ENCODE measurements around the gene UAP1L1.

The UAP1L1 gene

DNA sequence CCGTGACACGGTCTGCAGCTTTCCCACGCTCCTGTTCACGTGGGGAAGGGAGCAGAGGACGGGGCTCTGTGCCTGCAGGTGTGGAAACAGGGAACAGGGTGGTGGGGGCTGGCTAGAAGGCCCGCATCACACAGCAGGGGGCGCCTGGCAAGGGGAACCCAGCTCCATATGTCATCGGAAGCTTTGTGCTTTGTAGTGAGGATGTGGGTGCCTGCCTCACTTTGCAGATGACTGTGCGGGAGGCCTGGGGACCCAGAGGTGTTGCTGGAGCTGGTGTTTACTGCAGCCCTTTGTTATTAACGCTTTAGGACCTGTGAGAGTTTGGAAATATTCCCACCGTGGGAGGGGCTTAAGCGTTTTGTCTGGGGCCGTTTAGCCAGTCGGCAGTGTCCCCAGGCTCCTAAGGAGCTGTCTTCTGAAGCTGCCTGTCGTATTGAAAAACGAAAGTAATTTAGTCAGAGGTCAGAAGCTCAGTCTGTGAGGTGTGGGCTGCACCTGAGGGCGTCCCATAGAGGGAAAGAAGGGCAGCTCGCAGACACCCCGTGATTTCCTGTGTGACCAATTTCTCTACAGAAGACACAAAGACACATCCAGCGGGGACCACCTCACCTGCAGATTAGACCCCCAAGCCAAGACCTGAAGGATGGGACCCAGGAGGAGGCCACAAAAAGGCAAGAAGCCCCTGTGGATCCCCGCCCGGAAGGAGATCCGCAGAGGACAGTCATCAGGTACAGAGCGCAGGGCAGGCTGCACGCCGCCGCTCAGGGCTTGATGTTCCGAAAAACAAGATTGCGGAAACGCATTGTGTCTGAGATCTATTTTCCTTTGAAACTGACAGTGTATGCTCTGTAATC lies 18.6 kb downstream of the UAP1L1 start:
- Histone ChIP-seq H3K27me3 (replicated peaks; ENCODE audit: control insufficient read depth, insufficient read depth, low read length) (no peaks in the 10 kb centered on the region), H3K36me3 (ENCODE audit: control insufficient read depth, insufficient read depth, low read length) (peaks cover 19% of the 10 kb centered on the region), H3K4me3 (replicated peaks; ENCODE audit: low read depth, low read length) (peak overlapping the region; percentile 40)
- peak; percentile 81 for DNase-seq (ENCODE audit: extremely low read depth, insufficient read length)
- TF ChIP-seq, protein P1, sequence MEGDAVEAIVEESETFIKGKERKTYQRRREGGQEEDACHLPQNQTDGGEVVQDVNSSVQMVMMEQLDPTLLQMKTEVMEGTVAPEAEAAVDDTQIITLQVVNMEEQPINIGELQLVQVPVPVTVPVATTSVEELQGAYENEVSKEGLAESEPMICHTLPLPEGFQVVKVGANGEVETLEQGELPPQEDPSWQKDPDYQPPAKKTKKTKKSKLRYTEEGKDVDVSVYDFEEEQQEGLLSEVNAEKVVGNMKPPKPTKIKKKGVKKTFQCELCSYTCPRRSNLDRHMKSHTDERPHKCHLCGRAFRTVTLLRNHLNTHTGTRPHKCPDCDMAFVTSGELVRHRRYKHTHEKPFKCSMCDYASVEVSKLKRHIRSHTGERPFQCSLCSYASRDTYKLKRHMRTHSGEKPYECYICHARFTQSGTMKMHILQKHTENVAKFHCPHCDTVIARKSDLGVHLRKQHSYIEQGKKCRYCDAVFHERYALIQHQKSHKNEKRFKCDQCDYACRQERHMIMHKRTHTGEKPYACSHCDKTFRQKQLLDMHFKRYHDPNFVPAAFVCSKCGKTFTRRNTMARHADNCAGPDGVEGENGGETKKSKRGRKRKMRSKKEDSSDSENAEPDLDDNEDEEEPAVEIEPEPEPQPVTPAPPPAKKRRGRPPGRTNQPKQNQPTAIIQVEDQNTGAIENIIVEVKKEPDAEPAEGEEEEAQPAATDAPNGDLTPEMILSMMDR (IDR thresholded peaks at IDR 0.05; ENCODE audit: insufficient read depth, low read length, poor library complexity, severe bottlenecking) = peak; percentile 93

DNA sequence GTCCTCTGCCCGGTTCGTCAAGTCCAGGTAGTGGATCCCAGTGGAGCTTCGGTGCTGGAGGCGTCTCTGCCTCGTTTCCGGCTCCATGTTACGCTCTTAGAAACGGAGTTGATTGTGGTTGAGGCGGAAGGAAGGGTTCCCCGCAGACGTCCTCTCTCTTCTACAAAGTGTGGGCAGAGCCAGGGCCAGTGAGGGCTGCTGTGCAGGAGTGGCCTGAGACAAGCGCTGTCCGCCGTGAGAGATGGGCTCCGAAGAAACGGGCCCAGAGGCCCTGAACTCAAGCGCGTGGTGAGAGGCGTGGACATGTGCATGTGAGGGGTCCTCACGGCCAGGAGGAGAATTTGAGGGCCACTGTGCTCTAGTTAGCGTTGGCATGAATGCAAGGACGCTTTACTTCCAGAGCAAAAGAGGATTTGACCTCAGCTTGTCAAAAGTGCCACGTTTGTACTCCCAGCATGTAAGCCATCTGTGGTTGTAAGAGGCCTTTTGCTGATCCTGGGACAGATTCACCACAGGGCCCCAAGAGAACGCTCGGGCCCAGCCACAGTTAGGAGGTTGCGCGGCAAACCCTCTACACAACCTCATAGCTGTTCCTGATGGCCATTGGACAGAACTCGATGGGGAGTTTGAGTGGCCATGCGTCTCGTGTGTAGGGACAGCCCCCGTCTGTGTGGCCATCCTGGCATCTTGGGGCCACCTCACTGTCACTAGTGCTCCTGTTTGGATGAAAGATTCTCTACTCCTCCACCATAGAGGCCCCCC lies 19.6 kb downstream of the UAP1L1 start:
- no peak for DNase-seq (ENCODE audit: extremely low read depth, insufficient read length)

DNA sequence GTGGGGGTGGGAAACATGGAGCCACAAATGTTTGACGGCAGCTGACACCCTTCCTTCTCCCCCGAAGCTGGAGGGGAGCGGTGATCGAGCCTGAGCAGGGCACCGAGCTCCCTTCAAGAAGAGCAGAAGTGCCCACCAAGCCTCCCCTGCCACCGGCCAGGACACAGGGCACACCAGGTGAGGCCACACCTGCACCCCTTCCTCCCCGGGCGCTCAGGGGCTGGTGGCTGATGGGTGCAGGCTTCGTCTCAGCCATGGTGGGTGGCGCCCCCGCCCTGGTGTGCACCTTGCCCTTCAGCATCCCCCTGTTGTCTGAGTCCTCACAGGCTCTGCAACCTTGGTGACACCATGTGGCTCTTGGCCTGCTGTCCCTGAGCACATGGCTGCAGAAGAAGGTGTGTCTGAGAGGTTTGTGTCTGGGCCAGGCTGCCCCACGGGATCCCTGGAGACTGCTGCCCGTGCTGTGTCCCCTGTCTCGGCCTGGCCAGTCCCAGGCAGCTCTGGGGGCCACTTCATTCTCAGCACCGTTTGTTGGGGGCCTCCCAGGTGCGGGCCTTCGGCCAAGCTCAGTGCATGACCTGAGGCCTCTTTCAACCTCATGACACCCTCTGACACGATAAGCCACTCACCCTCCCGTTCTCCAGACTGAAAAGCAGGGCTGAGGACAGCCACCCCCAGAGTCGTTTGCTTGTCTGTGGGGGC lies 20.6 kb downstream of the UAP1L1 start:
- no peak for DNase-seq (ENCODE audit: extremely low read depth, insufficient read length)
- no peaks in the 10 kb centered on the region for H3K27me3 ChIP-seq (replicated peaks; ENCODE audit: control insufficient read depth, insufficient read depth, low read length)
- H3K36me3 ChIP-seq (ENCODE audit: control insufficient read depth, insufficient read depth, low read length) = peaks cover 37% of the 10 kb centered on the region
- H3K4me3 ChIP-seq (replicated peaks; ENCODE audit: low read depth, low read length) = no peak overlapping the region
- TF ChIP-seq, protein P1 (IDR thresholded peaks at IDR 0.05; ENCODE audit: insufficient read depth, low read length, poor library complexity, severe bottlenecking) = no peak

More for the DNA sequence above, 19.6 kb downstream of the UAP1L1 start:
- TF ChIP-seq, protein P1 (IDR thresholded peaks at IDR 0.05; ENCODE audit: insufficient read depth, low read length, poor library complexity, severe bottlenecking) = no peak
- Histone ChIP-seq H3K27me3 (replicated peaks; ENCODE audit: control insufficient read depth, insufficient read depth, low read length) (no peaks in the 10 kb centered on the region), H3K36me3 (ENCODE audit: control insufficient read depth, insufficient read depth, low read length) (peaks cover 29% of the 10 kb centered on the region), H3K4me3 (replicated peaks; ENCODE audit: low read depth, low read length) (no peak overlapping the region)

DNA sequence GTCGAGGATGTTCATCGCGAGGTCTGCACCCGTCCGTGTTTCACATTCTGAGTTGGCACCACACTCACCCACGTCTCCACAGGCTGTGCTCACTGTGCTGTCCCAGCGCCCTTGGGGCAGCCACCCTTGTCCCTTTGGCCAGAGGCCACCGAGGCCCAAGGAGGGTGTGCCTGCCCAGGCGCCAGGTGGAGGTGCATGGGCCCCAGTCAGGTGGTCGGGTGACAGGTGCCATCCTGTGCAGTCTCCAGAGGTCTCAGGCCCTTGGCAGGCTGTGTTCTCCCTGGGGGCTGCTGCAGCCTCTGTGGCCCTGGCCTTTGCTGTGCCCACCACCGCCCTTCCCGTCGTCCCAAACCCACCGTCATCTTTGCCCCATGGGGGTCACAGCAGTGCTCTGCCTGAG lies 21.9 kb downstream of the UAP1L1 start:
- Histone ChIP-seq H3K27me3 (replicated peaks; ENCODE audit: control insufficient read depth, insufficient read depth, low read length) (no peaks in the 10 kb centered on the region), H3K4me3 (replicated peaks; ENCODE audit: low read depth, low read length) (no peak overlapping the region), H3K36me3 (ENCODE audit: control insufficient read depth, insufficient read depth, low read length) (peaks cover 45% of the 10 kb centered on the region)
- DNase-seq (ENCODE audit: extremely low read depth, insufficient read length) = no peak
- TF ChIP-seq, protein P1 (IDR thresholded peaks at IDR 0.05; ENCODE audit: insufficient read depth, low read length, poor library complexity, severe bottlenecking) = no peak

- no peak overlapping the region for H3K4me3 ChIP-seq (replicated peaks; ENCODE audit: low read depth, low read length)
- DNase-seq (ENCODE audit: extremely low read depth, insufficient read length) = no peak
- H3K36me3 ChIP-seq (ENCODE audit: control insufficient read depth, insufficient read depth, low read length) = peaks cover 46% of the 10 kb centered on the region
- TF ChIP-seq, protein P1 (IDR thresholded peaks at IDR 0.05; ENCODE audit: insufficient read depth, low read length, poor library complexity, severe bottlenecking) = no peak
- H3K27me3 ChIP-seq (replicated peaks; ENCODE audit: control insufficient read depth, insufficient read depth, low read length) = no peaks in the 10 kb centered on the region
Measured at GRCh38 chr9:137103206-137103999, 26.1 kb downstream of the UAP1L1 start.

All from GM06990 (cell line).